ENCODE measurements around the gene IMMP1L.

DNA sequence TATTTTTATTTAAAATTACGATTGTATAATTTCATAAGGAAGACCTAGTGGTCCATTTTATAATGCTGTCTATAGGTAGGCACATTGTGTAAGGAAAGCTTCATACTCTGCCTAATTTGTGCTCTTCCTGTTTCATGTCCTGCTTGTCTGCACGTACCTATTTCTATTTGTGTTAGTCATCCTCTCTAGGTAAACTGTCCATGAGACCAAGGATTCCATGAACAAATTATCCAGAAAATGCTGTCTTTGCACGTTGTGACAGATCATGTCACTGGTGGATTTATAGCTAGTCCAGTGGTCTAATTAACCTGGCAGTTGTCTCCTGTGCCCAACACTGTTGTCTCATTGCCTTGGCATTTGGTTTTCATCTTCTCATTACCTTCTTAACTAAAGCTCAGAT is 95.1 kb downstream of the IMMP1L start:
- TF ChIP-seq, protein P1, sequence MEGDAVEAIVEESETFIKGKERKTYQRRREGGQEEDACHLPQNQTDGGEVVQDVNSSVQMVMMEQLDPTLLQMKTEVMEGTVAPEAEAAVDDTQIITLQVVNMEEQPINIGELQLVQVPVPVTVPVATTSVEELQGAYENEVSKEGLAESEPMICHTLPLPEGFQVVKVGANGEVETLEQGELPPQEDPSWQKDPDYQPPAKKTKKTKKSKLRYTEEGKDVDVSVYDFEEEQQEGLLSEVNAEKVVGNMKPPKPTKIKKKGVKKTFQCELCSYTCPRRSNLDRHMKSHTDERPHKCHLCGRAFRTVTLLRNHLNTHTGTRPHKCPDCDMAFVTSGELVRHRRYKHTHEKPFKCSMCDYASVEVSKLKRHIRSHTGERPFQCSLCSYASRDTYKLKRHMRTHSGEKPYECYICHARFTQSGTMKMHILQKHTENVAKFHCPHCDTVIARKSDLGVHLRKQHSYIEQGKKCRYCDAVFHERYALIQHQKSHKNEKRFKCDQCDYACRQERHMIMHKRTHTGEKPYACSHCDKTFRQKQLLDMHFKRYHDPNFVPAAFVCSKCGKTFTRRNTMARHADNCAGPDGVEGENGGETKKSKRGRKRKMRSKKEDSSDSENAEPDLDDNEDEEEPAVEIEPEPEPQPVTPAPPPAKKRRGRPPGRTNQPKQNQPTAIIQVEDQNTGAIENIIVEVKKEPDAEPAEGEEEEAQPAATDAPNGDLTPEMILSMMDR (IDR thresholded peaks at IDR 0.05; ENCODE audit: low read depth, low read length): no peak
- no peak for TF ChIP-seq EZH2phosphoT487 (IDR thresholded peaks at IDR 0.05; ENCODE audit: low read depth)

Measured in OCI-LY3 (cell line).